DMS153 treated with DMSO at 0.1 percent for 48 hours (cell line): ENCODE measurements around the gene PLXNB1.
A peak's percentile ranks its signal among the peaks of the same experiment; 100 is the strongest.
"Not testable (repeated sequence)": the region's sequence is repeated elsewhere in the genome, so short reads cannot be mapped to it uniquely, and the experiment has no call there.

Source experiments
- DNase-seq: peaks from one replicate; lab custom pipeline; 2025; ENCODE audit not compliant: unreplicated experiment; lab: John Stamatoyannopoulos, UW

The PLXNB1 gene

GRCh38 chr3:48405971-48406370 lies 23.9 kb downstream of the PLXNB1 start:
- no peak for DNase-seq

DNA sequence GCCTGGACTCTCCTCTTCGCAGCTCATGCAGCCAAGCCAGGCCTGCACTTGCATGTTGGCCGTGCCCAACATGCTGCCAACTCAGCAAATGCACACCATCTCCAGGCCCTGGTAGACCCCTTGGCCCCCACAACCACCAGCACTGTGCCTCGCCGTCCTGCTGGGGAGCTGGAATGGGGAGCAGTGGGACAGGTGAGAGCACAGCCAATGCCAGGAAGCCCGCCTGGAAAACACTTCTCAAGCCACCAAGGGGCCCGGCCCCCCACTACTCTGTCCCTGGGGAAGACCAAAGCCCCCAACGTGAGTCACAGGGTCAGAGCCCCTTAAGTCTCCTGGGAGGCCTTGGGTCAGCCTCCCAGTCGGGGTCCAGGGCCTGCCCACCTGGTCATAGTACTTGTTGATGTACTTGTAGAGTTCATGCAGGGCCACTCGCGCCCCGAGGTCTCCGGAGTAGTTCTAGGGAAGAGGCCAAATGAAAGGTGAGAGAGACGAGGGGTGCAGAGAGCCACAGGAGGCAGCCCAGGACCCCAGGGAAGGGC lies 24.5 kb downstream of the PLXNB1 start:
- DNase-seq = no peak

GRCh38 chr3:48404440-48405342 lies 25.2 kb downstream of the PLXNB1 start:
- no peak for DNase-seq

DNA sequence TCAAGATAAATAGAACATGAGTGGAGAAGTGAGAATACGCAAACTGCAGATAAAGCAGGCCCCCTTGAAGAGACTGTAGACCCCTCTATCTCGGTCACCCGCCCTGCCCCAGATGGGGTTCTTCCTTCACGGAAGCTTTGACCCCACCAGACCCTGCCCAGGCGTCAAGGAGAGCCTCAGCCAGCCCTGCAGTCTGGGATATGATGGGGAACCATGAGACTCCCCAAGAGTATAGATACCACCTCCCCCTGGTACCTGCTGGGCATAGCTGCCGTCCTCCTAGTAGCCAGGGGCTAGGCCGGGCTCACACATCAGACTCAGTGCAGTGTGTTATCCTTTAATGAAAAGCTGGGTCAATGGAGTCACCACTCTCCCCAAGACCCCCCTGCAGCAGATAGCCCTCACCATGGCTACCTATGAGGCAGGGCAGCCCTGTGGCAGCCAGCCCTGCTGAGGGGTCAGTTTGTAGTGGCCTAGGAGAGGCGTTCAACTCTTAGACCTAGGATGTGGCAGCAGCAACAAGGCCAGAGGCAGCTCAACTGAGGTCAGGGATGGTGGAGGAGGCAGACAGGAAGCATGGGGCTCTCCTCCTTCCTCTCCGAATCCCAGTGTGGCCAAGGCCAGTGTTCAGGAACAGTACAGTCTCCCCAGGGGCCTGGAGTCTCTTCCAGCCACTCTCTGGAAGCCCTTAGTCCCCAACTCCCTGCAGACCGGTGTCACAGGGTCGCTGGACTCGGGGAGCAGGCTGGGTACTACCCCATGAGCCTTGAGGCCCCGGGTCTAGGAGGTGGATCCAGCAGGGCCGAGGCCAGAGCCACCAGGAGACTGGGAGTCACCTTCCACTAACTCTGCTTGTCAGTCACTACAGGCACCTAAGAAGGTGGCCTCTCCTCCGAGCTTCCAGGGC lies 26.1 kb downstream of the PLXNB1 start:
- no peak for DNase-seq

DNA sequence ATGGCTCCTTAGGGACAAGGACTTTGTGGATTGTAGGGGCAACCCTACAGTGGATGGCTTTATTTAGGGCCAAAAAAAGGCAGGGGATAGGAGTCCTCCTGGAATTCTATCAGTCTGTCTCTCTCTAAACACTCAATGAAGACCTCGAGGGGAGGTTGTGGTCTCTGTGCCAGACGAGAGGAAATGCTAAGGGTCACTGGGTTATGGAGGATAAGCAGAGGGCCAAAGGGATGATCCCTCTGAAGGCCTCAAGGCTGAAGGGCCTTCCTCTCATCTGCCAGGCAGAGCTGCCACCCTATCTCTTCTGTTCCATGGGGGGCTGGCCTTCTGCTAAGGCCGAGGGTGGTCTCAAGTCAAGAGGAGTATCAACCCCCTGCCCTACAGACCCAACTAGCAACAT lies 27.0 kb downstream of the PLXNB1 start:
- DNase-seq = no peak

DNA sequence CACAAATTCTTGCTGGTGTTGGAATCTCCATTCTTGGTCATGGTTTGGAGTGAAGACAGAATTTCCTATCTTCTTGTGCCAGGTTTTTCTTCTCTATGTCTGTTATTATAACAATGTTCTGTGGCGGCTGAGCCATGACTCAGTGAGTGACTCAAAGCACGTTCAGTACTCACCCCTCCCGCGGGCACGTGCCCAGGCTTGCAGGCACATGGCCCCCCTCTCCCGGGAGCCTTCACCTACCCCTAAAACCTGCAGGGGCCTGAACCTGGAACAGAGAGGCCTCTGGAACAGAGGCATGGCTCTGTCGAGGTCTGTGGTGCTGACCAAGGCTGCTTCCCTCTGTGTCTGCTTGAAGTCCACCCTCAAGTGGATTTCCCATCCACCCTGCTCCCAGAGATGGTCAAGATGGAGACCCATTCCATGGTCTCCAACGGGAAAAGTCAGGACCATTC lies 27.6 kb downstream of the PLXNB1 start:
- no peak for DNase-seq

DNA sequence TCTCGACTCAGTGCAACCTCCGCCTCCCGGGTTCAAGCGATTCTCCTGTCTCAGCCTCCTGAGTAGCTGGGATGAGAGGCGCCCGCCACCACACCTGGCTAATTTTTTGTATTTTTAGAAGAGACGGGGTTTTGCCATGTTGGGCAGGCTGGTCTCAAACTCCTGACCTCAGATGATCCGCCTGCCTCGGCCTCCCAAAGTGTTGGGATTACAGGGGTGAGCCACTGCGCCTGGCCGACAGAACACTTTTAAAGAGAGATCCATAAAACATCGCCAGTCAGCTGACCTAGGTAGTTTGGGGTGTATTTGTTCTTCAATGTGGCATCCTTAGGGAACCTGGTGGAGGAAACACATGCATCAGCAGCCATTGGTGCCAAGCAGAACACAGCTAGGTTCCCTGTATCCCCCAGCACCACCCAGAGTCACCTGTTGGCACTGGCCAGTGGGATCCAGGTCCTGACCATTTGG lies 28.4 kb downstream of the PLXNB1 start:
- DNase-seq = not testable (repeated sequence)

GRCh38 chr3:48400824-48401433 lies 29.0 kb downstream of the PLXNB1 start:
- peak; percentile 2 for DNase-seq

DNA sequence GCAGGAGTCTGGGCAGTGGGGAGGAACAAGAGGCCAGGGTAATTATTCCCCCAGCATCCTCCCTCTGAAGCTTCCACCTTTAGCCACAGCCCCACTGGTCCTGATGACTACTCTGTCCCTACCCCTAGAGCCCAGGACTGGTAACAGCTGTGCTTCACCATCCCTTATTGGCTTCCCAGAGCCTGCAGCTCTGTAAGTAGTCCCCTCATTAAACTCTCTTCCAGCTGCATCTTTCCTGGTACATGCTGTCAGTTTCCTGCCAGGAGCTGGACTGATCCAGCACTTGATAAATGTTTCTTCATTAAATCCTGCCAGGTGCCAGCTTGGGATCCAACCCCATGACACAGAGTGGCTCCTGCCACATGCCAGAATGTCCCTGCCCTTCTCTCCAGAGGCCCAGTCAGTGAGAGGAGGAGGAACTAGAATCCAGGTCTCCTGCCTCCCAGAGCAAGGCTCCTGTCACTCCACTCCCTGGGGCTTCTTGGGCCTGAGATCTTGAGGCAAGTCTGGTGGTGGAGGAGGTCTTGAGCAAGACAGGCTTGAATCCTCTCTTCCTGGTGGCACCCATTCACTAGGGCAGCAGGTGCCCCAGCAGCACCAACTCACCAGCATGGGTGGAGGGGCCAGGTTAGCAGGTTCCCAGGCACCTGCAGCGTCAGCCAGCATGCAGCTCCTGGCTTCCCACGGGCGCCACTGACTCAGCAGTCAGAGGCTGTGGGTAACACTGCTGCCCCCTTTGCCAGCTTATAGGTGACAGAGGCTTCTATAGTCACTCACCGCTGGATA lies 30.3 kb downstream of the PLXNB1 start:
- DNase-seq = no peak

DNA sequence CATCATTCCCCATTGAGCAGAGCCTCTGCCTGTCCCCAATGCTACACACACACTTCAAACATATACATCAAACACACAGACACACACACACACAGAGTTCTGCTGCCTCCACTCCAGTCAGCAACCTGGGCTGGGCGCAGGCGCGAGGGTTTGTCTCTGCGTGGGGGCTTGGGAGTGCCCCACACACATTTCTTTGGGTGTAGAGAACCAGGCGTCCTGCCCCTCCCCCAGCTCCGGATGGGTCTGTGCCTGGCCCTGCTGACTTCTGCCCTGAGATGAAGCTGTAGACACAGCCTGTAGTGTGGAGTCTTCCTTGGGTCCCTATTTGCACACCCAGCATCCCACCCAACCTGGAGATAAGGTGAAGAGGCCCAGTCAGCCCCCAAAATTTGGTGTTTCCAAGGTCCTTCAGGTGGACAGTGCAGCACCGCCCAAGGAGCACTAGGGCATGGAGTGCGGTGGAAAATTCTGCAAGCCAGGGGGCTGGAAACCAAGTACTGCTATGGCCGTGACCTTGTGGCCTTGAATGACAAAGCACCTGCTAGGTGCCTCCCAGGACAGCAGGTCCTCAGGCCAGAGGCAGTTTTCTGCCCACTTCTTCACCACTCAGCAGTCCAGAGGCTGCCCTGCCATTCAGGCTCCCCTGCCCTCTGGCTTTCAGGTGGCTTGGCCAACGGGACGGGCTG lies 31.0 kb downstream of the PLXNB1 start:
- no peak for DNase-seq

DNA sequence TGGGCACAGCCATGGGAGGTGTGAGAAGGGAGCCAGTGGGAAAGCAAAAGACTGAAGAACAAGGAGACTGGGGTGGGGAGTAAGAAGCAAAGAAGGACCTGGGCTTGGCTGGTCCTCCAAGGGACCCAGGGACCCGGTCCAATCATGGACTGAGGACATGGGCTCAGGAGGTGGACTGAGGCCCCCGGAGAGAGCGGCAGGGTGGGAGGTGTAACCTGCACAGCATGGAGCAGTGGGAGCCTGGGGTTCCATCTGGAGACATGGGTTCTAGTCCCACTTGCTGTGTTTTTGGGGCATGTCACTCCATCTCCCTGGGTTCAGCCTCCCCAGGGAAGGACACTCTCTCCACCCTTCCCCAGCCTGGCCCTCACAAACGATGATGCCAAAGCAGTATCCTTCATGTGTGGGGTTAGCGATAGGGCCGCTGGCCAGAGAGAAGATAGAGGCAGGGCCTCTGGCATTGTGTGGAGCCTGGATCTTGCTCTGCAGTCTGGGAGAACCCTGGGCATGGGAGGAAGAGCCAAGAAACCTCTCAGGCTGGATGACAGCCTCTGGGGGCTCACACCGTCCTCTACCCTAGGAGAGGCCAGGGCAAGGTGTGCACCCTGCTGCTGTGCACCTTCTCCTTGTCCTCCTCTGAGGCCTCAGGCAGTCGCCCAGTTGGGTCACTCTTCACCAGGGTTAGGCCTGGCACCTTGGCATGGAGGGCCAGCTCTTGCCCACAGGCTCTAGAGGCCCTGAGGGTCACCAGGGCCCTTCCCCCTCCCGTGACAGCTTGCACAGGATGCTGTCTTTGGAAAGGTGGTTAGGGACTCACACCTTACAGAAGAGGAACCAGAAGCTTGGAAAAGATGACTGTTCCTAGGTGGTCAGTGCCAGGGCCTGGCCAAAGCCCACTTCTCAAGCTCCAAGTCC lies 31.9 kb downstream of the PLXNB1 start:
- no peak for DNase-seq

DNA sequence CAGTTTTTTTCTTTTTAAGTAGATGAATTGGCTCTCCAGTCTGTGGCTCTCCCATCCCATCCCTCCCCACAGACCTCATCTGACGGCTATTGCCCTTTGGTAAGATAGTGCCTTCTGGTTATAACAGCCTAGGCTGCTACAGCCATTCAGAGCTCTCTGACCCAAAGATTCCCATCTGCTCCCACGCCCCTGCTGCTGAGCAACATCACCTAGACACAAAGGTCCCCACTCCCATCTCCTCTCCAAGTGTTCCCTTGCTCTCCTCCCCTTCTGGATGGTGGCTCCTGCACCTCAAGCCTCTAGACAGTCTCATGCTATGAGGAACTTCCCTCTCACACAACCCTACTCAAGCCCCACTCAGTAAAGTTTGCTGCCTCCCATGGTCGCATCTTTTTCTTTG lies 34.2 kb downstream of the PLXNB1 start:
- DNase-seq = no peak

DNA sequence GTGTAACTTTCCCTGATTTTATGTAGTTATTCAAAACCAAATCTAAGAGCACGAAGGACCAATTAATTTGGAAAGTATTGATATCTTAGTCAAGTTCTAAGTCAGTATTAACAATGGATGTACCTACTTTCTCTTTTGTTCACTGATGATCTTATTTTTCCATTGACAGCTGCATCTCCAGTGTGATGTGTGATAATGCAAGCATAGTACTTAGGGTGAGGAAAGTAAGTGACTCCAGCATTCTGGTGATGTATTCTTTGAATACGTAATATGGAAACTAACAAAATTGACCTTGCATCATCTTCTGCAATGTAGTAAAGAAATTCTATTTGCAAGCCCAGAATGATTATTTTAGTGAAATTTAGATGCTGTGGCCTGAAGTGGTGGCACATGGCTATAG lies 35.5 kb downstream of the PLXNB1 start:
- no peak for DNase-seq

DNA sequence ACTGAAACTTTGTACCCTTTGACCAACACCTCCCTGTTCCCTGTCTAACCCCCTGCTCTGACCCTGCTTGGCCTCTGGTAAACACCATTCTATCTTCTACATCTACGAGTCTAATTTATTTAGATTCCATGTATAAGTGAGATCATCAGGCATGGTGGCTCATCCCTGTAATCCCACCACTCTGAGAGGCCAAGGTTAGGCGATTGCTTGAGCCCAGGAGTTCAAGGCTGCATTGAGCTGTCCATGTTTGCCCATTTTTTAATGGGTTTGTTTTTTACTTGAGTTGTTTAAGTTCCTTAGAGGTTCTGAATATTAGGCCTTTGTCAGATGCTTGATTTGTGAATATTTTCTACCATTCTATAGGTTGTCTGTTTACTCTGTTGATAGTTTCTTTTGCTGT lies 40.9 kb downstream of the PLXNB1 start:
- no peak for DNase-seq

DNA sequence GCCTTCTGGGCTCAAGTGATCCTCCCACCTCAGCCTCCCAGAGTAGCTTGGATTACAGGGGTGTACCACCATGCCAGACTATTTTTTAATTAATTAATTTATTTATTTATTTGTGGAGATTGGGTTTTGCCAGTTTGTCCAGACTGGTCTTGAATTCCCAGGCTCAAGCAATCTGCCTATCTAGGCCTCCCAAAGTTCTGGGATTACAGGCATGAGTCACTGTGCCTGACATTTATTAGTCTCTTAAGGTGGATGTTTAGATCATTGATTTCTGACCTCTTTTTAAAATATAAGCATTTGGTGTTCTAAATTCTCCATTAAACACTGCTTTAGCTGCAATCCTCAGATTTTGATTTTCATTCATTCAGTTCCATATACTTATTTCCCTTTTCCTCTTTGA lies 42.3 kb downstream of the PLXNB1 start:
- no peak for DNase-seq

- DNase-seq = no peak
Observed at GRCh38 chr3:48372862-48373435, 56.9 kb downstream of the PLXNB1 start.

DNA sequence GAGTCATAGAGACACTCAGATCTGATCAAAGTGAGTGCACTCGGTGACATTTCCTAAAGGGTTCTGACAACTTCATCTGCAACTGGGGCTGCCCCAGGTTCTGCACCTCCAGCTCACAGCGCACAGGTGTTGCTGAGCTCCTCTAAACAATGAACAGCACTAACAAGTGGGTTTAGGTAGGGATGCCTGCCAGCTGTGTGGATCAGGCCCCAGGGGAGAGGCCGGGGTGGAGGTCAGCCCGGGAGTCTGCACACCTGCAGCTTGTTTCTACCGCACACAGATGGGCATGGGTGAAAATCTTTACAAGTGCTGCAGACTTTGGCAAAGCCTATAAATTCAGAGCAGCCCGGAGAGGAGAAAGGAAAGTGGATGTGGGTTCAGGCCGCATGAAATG lies 57.5 kb downstream of the PLXNB1 start:
- no peak for DNase-seq

- DNase-seq = no peak
Observed at GRCh38 chr3:48371651-48372376, 58.1 kb downstream of the PLXNB1 start, which contains the start of gene FBXW12. Gene FBXW12 (plus strand): TSS chr3:48372219. CDS start chr3:48372768, 549 bp downstream.
